ENCODE data around the gene CLK3.
"Not testable (repeated sequence)": the region's sequence is repeated elsewhere in the genome, so short reads cannot be mapped to it uniquely, and the experiment has no call there.

CLK3 gene

DNA sequence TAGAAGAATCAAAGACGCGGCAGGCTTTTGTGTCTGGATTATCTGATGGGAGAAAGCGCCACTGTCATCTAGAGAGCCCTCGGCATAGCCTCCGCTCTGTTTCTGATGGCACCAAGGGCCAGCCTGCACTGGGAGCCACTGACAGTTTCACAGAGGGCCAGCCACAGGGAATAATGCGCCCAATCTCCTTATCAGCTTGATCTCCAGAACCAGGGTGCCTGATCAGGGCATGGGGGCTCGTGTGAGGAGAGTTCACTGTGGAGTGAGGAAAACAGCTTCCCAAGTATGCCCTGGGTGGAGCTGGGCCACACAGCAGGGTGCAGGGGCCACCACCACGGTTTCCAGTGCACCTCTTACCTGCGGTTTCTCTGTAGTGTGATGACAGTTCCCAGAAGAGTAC, 29.8 kb upstream of the CLK3 start:
- Histone ChIP-seq H3K36me3 (ENCODE audit: insufficient read depth, low read length) (peaks cover 26% of the 10 kb centered on the region), H3K27me3 (ENCODE audit: control insufficient read depth in 1 of 2, insufficient read depth in 2 of 2, low read length in 2 of 2) (no peaks in the 10 kb centered on the region), H3K9me3 (ENCODE audit: low read length) (no peaks in the 10 kb centered on the region), H3K4me1 (ENCODE audit: insufficient read depth, low read length) (no peaks in the 10 kb centered on the region), H3K4me3 (ENCODE audit: low read depth in 1 of 2, low read length in 2 of 2) (no peak overlapping the region), H3K27ac (ENCODE audit: low read depth, low read length) (no peak overlapping the region), H3K9ac (ENCODE audit: low read length) (no peak overlapping the region)

DNA sequence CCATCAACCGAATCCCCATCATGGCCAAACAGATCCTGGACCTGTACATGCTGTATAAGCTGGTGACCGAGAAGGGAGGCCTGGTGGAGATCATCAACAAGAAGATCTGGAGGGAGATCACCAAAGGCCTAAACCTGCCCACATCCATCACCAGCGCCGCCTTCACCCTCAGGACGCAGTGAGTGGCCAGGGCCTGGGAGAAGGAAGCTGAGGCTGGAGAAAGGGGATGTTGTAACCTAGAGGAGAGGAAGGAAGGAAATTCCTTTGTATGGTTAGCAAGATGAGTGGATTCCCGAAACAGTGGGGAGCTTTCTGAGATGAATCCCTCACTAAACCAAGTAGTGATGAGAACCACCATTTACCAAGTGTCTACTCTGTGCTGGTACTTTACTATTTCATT, 25.8 kb upstream of the CLK3 start:
- no peak overlapping the region for H3K4me3 ChIP-seq (ENCODE audit: low read depth in 1 of 2, low read length in 2 of 2)
- H3K4me1 ChIP-seq (ENCODE audit: insufficient read depth, low read length), result no peaks in the 10 kb centered on the region
- no peak overlapping the region for H3K9ac ChIP-seq (ENCODE audit: low read length)
- H3K27ac ChIP-seq (ENCODE audit: low read depth, low read length), result no peak overlapping the region
- H3K36me3 ChIP-seq (ENCODE audit: insufficient read depth, low read length), result peaks cover 50% of the 10 kb centered on the region
- no peaks in the 10 kb centered on the region for H3K27me3 ChIP-seq (ENCODE audit: control insufficient read depth in 1 of 2, insufficient read depth in 2 of 2, low read length in 2 of 2)
- no peaks in the 10 kb centered on the region for H3K9me3 ChIP-seq (ENCODE audit: low read length)

GRCh38 chr15:74592222-74592621, 23.4 kb upstream of the CLK3 start:
- Histone ChIP-seq H3K4me3 (ENCODE audit: low read depth in 1 of 2, low read length in 2 of 2) (no peak overlapping the region), H3K36me3 (ENCODE audit: insufficient read depth, low read length) (peaks cover 44% of the 10 kb centered on the region), H3K27me3 (ENCODE audit: control insufficient read depth in 1 of 2, insufficient read depth in 2 of 2, low read length in 2 of 2) (no peaks in the 10 kb centered on the region), H3K9ac (ENCODE audit: low read length) (no peak overlapping the region), H3K4me1 (ENCODE audit: insufficient read depth, low read length) (no peaks in the 10 kb centered on the region), H3K27ac (ENCODE audit: low read depth, low read length) (no peak overlapping the region), H3K9me3 (ENCODE audit: low read length) (no peaks in the 10 kb centered on the region)

DNA sequence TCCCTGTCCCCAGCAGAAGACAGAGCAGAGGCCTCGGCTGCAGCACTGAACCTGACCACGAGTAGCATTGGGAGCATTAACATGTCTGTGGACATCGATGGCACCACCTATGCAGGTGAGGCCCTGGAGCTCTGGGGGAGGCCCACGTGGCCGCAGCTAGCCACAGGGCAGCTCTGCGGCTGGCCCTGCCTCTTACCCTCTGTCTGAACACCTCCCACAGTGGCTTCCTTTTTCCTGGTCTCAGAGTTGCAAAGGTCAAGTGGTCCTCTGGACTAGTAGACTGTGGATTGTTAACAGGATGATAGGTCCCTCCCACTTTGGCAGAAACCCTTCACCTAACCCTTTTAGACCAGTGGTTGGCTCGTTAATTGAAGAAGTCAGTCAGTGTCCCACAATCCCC, 22.5 kb upstream of the CLK3 start:
- H3K27ac ChIP-seq (ENCODE audit: low read depth, low read length), result no peak overlapping the region
- no peak overlapping the region for H3K9ac ChIP-seq (ENCODE audit: low read length)
- H3K4me1 ChIP-seq (ENCODE audit: insufficient read depth, low read length), result peaks cover 4% of the 10 kb centered on the region
- peaks cover 36% of the 10 kb centered on the region for H3K36me3 ChIP-seq (ENCODE audit: insufficient read depth, low read length)
- no peak overlapping the region for H3K4me3 ChIP-seq (ENCODE audit: low read depth in 1 of 2, low read length in 2 of 2)
- no peaks in the 10 kb centered on the region for H3K27me3 ChIP-seq (ENCODE audit: control insufficient read depth in 1 of 2, insufficient read depth in 2 of 2, low read length in 2 of 2)
- H3K9me3 ChIP-seq (ENCODE audit: low read length), result no peaks in the 10 kb centered on the region

DNA sequence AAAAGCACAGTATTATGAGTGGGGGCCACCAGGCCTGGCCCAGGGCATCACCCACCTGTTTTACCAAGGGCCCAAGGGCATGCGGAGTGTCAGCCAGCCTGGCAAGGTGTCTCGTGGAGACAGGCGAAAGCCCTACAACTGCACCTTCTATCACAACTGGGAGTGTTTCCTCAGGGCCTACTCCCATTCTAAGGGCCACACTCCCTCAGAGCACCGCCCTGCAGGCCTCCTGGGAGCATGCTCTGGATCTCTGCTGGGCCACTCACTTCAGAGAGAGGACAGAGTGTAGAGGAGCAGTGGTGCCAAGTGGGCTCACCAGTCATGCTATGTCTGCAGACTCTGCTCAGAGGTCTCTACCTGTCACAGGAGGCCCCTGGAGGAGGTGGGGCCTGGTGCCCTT, 21.2 kb upstream of the CLK3 start:
- H3K27ac ChIP-seq (ENCODE audit: low read depth, low read length), result no peak overlapping the region
- H3K9me3 ChIP-seq (ENCODE audit: low read length), result no peaks in the 10 kb centered on the region
- no peak overlapping the region for H3K9ac ChIP-seq (ENCODE audit: low read length)
- H3K4me3 ChIP-seq (ENCODE audit: low read depth in 1 of 2, low read length in 2 of 2), result no peak overlapping the region
- H3K27me3 ChIP-seq (ENCODE audit: control insufficient read depth in 1 of 2, insufficient read depth in 2 of 2, low read length in 2 of 2), result no peaks in the 10 kb centered on the region
- peaks cover 36% of the 10 kb centered on the region for H3K36me3 ChIP-seq (ENCODE audit: insufficient read depth, low read length)
- H3K4me1 ChIP-seq (ENCODE audit: insufficient read depth, low read length), result peaks cover 10% of the 10 kb centered on the region

GRCh38 chr15:74595271-74595670, 20.4 kb upstream of the CLK3 start:
- no peaks in the 10 kb centered on the region for H3K9me3 ChIP-seq (ENCODE audit: low read length)
- peaks cover 17% of the 10 kb centered on the region for H3K4me1 ChIP-seq (ENCODE audit: insufficient read depth, low read length)
- H3K27me3 ChIP-seq (ENCODE audit: control insufficient read depth in 1 of 2, insufficient read depth in 2 of 2, low read length in 2 of 2), result no peaks in the 10 kb centered on the region
- no peak overlapping the region for H3K9ac ChIP-seq (ENCODE audit: low read length)
- H3K27ac ChIP-seq (ENCODE audit: low read depth, low read length), result no peak overlapping the region
- H3K4me3 ChIP-seq (ENCODE audit: low read depth in 1 of 2, low read length in 2 of 2), result no peak overlapping the region
- peaks cover 30% of the 10 kb centered on the region for H3K36me3 ChIP-seq (ENCODE audit: insufficient read depth, low read length)

GRCh38 chr15:74596736-74597135, 18.9 kb upstream of the CLK3 start:
- H3K9ac ChIP-seq (ENCODE audit: low read length); H3K4me3 ChIP-seq (ENCODE audit: low read depth in 1 of 2, low read length in 2 of 2); H3K27me3 ChIP-seq (ENCODE audit: control insufficient read depth in 1 of 2, insufficient read depth in 2 of 2, low read length in 2 of 2); H3K27ac ChIP-seq (ENCODE audit: low read depth, low read length); H3K9me3 ChIP-seq (ENCODE audit: low read length): not testable (repeated sequence)
- H3K4me1 ChIP-seq (ENCODE audit: insufficient read depth, low read length), result peaks cover 24% of the 10 kb centered on the region
- H3K36me3 ChIP-seq (ENCODE audit: insufficient read depth, low read length), result peaks cover 17% of the 10 kb centered on the region

DNA sequence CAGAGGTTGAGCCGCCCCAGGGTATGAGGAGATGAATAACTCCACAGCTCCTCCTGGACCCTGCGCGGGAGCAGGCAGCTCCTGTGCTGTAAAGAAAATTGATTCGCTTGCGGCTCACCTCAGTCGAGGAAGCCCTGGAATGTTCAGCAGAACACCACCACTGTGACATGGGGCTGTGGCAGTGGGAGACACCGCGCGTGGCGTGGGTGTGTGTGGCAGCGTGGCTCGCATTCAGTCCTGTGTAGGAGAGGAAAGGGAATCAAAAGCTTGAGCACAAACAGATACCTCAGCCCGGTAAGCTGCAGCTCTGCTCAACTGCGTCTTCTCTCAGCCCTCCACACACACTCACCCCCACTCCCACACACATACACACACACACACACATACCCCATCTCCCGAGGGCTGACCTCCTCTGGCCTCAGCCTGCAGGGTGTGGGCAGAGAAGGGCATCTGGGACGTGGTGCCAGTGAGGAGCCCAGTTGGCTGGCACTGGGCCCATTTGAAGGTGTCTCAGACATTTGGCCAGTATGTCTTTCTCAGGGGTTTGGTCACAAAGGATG, 18.4 kb upstream of the CLK3 start:
- not testable (repeated sequence) for H3K4me3 ChIP-seq (ENCODE audit: low read depth in 1 of 2, low read length in 2 of 2); H3K9ac ChIP-seq (ENCODE audit: low read length); H3K9me3 ChIP-seq (ENCODE audit: low read length); H3K27ac ChIP-seq (ENCODE audit: low read depth, low read length); H3K27me3 ChIP-seq (ENCODE audit: control insufficient read depth in 1 of 2, insufficient read depth in 2 of 2, low read length in 2 of 2)
- H3K36me3 ChIP-seq (ENCODE audit: insufficient read depth, low read length), result peaks cover 12% of the 10 kb centered on the region
- H3K4me1 ChIP-seq (ENCODE audit: insufficient read depth, low read length), result peaks cover 24% of the 10 kb centered on the region

GRCh38 chr15:74598126-74598842, 17.4 kb upstream of the CLK3 start:
- Histone ChIP-seq H3K36me3 (ENCODE audit: insufficient read depth, low read length) (peaks cover 1% of the 10 kb centered on the region), H3K9ac (ENCODE audit: low read length) (peak overlapping the region; percentile 87), H3K4me1 (ENCODE audit: insufficient read depth, low read length) (peaks cover 24% of the 10 kb centered on the region), H3K27ac (ENCODE audit: low read depth, low read length) (peak overlapping the region; percentile 93), H3K9me3 (ENCODE audit: low read length) (no peaks in the 10 kb centered on the region), H3K4me3 (ENCODE audit: low read depth in 1 of 2, low read length in 2 of 2) (peak overlapping the region; percentile 76 to 99), H3K27me3 (ENCODE audit: control insufficient read depth in 1 of 2, insufficient read depth in 2 of 2, low read length in 2 of 2) (no peaks in the 10 kb centered on the region)

DNA sequence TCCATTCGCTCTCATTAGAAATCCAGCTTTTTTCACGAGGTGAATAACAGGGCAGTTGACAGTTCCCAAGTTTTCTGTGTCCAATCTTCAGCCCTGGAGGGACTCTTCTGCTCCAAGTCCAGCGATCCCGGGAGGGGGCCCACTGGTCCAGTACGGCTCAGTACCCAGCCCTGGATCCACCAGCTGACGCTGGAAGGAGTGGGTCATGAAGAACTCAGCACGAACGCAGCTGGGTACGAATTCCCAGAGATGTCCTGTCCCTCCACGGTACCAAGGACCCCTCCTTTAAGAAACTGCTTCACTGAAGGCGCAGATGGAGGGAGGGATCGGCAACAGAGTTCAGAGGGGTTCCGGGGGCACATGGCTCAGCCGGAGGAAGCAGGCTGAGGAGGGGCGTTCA, 16.5 kb upstream of the CLK3 start:
- Histone ChIP-seq H3K4me1 (ENCODE audit: insufficient read depth, low read length) (peaks cover 24% of the 10 kb centered on the region), H3K27ac (ENCODE audit: low read depth, low read length) (peak overlapping the region; percentile 93), H3K27me3 (ENCODE audit: control insufficient read depth in 1 of 2, insufficient read depth in 2 of 2, low read length in 2 of 2) (no peaks in the 10 kb centered on the region), H3K9me3 (ENCODE audit: low read length) (no peaks in the 10 kb centered on the region), H3K9ac (ENCODE audit: low read length) (peak overlapping the region; percentile 87), H3K36me3 (ENCODE audit: insufficient read depth, low read length) (no peaks in the 10 kb centered on the region), H3K4me3 (ENCODE audit: low read depth in 1 of 2, low read length in 2 of 2) (peak overlapping the region; percentile 76 to 99)

DNA sequence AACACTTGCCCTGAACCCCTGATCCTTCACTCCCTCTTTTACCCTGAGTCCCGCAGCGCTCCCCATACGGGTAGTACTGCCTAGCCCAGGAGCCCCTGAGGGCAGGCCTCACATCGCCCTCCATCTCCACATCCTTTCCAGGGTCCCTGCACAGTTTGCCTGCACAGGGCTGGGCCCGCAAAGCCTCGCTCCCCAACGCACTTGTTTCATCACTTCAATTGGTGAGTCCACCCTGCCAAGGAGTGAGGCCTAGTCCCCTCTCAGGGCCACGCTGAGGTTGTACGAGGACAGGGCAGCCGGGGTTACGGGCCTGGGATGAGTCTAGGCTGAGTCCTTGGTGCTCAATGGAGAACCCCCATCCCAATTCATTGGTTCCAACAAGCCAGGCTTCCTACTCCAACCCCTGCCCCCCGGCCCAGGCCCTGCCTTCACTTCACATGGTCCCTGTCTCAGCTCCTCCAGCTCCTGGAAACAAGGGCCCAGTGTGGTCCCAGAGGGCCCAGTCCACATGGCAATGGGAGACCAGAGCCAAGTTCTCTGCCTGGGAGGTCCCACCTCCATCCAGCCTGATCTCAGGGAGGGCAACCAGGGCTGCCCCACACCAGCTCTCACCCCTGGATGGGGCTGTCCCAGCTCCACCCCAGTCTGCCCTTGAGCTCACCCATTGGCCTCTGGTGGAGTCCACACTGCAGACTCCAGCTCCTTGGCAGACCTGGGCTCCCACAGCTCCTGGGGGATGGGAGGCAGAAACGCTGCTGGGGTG, 12.4 kb upstream of the CLK3 start:
- Histone ChIP-seq H3K36me3 (ENCODE audit: insufficient read depth, low read length) (no peaks in the 10 kb centered on the region), H3K4me3 (ENCODE audit: low read depth in 1 of 2, low read length in 2 of 2) (no peak overlapping the region), H3K4me1 (ENCODE audit: insufficient read depth, low read length) (peaks cover 20% of the 10 kb centered on the region)

More for the DNA sequence above, 12.4 kb upstream of the CLK3 start:
- no peak overlapping the region for H3K9ac ChIP-seq (ENCODE audit: low read length)
- no peaks in the 10 kb centered on the region for H3K9me3 ChIP-seq (ENCODE audit: low read length)
- H3K27me3 ChIP-seq (ENCODE audit: control insufficient read depth in 1 of 2, insufficient read depth in 2 of 2, low read length in 2 of 2), result no peaks in the 10 kb centered on the region
- no peak overlapping the region for H3K27ac ChIP-seq (ENCODE audit: low read depth, low read length)

Data from muscle layer of colon (tissue), 2 donors.